SK-N-MC (cell line): ENCODE data around the gene MT2A.

Source experiments
- DNase-seq: peaks from one replicate; pipeline ENCODE4 v3.0.0-alpha.2; 2011; ENCODE audit warnings: low read depth, low spot score
- H3K27ac ChIP-seq: fragments of 200-600 bp; sonication (generic); 2 replicates; pipeline ENCODE4 v1.5.1; 2016; ENCODE audit warnings: mixed run types
- H3K36me3 ChIP-seq: fragments of 200-600 bp; sonication (generic); 2 replicates; pipeline ENCODE4 v1.6.1; 2017; ENCODE audit warnings: antibody characterized with exemption, low read length, mixed read lengths; ENCODE audit not compliant: insufficient read depth
- H3K4me3 ChIP-seq: fragments of 200-600 bp; sonication (generic); 2 replicates; pipeline ENCODE4 v1.5.1; 2016
- H3K9ac ChIP-seq: fragments of 200-600 bp; sonication (generic); 2 replicates; pipeline ENCODE4 v1.8.0; 2017; ENCODE audit warnings: mixed run types, mixed read lengths; ENCODE audit not compliant: insufficient read length
- H3K9me3 ChIP-seq: fragments of 200-600 bp; sonication (generic); 2 replicates; pipeline ENCODE4 v1.6.1; 2017; ENCODE audit warnings: low read depth, mild to moderate bottlenecking, antibody characterized with exemption, low read length, moderate library complexity, mixed read lengths
- EZH2 ChIP-seq: fragments of 200-600 bp; sonication (generic); IDR thresholded peaks from one replicate; pipeline ENCODE4 v1.6.1; 2017; ENCODE audit warnings: antibody characterized with exemption
- FOXP2 ChIP-seq: optimal IDR thresholded peaks from 2 replicates; pipeline ENCODE3; 2011; ENCODE audit warnings: mild to moderate bottlenecking, moderate library complexity; ENCODE audit not compliant: insufficient read depth; ENCODE audit errors: extremely low read length, control extremely low read depth
- POLR2AphosphoS5 ChIP-seq: IDR thresholded peaks from 2 replicates; pipeline ENCODE4 v1.6.1; 2012; ENCODE audit warnings: mild to moderate bottlenecking, low read depth, low read length, borderline replicate concordance

The MT2A gene

DNA sequence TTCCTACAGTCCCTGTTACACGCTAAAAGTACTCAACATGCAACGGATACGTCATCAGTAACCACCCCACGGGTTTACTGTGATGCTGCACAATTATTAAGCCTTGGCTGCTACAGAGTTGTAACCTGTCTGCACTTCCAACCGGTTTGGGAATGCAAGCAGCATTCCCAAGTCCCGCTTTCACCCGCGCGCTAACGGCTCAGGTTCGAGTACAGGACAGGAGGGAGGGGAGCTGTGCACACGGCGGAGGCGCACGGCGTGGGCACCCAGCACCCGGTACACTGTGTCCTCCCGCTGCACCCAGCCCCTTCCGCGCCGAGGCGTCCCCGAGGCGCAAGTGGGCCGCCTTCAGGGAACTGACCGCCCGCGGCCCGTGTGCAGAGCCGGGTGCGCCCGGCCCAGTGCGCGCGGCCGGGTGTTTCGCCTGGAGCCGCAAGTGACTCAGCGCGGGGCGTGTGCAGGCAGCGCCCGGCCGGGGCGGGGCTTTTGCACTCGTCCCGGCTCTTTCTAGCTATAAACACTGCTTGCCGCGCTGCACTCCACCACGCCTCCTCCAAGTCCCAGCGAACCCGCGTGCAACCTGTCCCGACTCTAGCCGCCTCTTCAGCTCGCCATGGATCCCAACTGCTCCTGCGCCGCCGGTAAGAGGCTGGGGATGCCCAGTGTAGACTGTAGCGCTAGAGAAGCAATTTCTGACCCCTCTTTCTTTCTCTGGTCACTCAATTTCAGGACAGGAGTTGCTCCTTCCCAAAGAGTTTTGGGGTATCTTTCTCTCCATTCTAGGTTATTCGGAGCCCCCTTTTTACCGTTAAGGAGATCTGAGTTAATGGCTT is at the start of gene MT2A:
Gene MT2A, plus strand, starts transcription at position 542 of the 833 bp plus-strand sequence. Its CDS starts 72 bp downstream, at position 614.
- no peak within 1 kb of the TSS for H3K9ac ChIP-seq
- TF ChIP-seq POLR2AphosphoS5 (peak; percentile 39; the same call in 1 of the 2 replicates), EZH2 (no peak), FOXP2 (no peak)
- H3K4me3 ChIP-seq = peak within 1 kb of the TSS; percentile 73

DNA sequence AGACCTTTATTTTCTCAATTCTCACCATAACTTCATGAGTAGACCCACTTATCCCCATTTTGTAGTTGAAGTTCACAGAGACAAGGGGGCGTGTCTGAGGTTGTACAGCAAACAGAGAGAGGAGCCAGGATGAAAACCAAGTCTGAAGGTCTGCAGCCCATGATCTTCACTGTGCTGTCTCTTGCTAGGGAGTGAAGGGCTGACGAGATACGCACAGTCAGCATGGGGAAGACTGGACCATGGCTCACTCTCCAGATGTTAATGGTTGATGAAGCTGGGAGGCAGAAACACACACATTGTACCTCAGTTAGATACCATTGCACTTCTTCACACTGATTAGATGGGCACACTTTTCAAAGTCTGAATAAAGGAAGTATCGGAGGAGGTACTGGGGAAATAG is 49.3 kb upstream of the MT2A start:
- DNase-seq = no peak
- Histone ChIP-seq H3K9ac (no peak overlapping the region), H3K36me3 (no peaks in the 10 kb centered on the region), H3K4me3 (no peak overlapping the region), H3K9me3 (no peaks in the 10 kb centered on the region), H3K27ac (no peak overlapping the region)
- TF ChIP-seq FOXP2 (no peak), EZH2 (no peak), POLR2AphosphoS5 (no peak)

More for the DNA sequence above, at the start of gene MT2A:
- Histone ChIP-seq H3K27ac (no peak within 1 kb of the TSS), H3K9me3 (no peaks in the 10 kb centered on the region), H3K36me3 (no peaks in the 10 kb centered on the region)
- DNase-seq = no peak

- Histone ChIP-seq H3K4me3 (no peak overlapping the region), H3K9me3 (no peaks in the 10 kb centered on the region), H3K27ac (no peak overlapping the region), H3K9ac (no peak overlapping the region), H3K36me3 (no peaks in the 10 kb centered on the region)
- DNase-seq = no peak
- no peak for TF ChIP-seq POLR2AphosphoS5
- TF ChIP-seq EZH2 = no peak
- TF ChIP-seq FOXP2 = no peak
Measured at GRCh38 chr16:56560447-56560846, 47.9 kb upstream of the MT2A start.

- Histone ChIP-seq H3K4me3 (no peak overlapping the region), H3K36me3 (no peaks in the 10 kb centered on the region), H3K27ac (no peak overlapping the region), H3K9me3 (no peaks in the 10 kb centered on the region), H3K9ac (no peak overlapping the region)
- no peak for TF ChIP-seq FOXP2
- DNase-seq = no peak
Measured at GRCh38 chr16:56561126-56561525, 47.3 kb upstream of the MT2A start.

GRCh38 chr16:56564793-56565477 is 43.4 kb upstream of the MT2A start, which contains the start of gene MT4:
Gene MT4, plus strand, starts transcription at chr16:56565073. Its CDS starts 56 bp downstream, at chr16:56565129.
- TF ChIP-seq POLR2AphosphoS5 (no peak), FOXP2 (no peak), EZH2 (no peak)
- DNase-seq = no peak

DNA sequence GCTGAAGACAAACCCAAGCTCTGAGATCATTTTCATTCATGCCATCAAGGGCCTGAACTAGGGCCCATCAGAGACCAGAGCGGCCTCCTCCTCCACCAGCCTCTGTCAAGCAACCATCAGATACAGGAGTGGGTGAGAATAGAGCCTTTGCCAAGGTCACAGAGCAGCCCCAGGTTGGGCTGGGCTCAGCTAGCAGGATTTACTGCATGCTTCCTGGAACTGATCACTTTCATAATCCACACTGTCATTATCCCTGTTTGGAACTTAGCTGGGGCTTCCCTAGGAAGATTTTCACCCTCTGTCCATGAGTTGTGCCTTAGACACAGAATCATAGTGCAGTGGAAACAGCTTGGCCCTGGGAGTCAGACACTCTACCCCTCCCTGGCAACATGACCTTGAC is 38.4 kb upstream of the MT2A start:
- Histone ChIP-seq H3K9ac (no peak overlapping the region), H3K9me3 (no peaks in the 10 kb centered on the region), H3K36me3 (no peaks in the 10 kb centered on the region), H3K4me3 (no peak overlapping the region), H3K27ac (no peak overlapping the region)
- DNase-seq = no peak
- TF ChIP-seq EZH2 = no peak
- TF ChIP-seq POLR2AphosphoS5 = no peak

More at GRCh38 chr16:56564793-56565477, 43.4 kb upstream of the MT2A start, which contains the start of gene MT4:
- no peak within 1 kb of the TSS for H3K27ac ChIP-seq
- H3K9ac ChIP-seq = no peak within 1 kb of the TSS
- H3K36me3 ChIP-seq = no peaks in the 10 kb centered on the region
- no peak within 1 kb of the TSS for H3K4me3 ChIP-seq
- no peaks in the 10 kb centered on the region for H3K9me3 ChIP-seq

- no peak for DNase-seq
- H3K9ac ChIP-seq = no peak overlapping the region
- TF ChIP-seq EZH2 (no peak), FOXP2 (no peak), POLR2AphosphoS5 (no peak)
Measured at GRCh38 chr16:56571525-56571924, 36.9 kb upstream of the MT2A start.

GRCh38 chr16:56574625-56575024 is 33.8 kb upstream of the MT2A start:
- H3K9me3 ChIP-seq = no peaks in the 10 kb centered on the region
- H3K4me3 ChIP-seq = no peak overlapping the region
- H3K27ac ChIP-seq = no peak overlapping the region
- no peaks in the 10 kb centered on the region for H3K36me3 ChIP-seq
- no peak for DNase-seq
- no peak for TF ChIP-seq EZH2
- TF ChIP-seq FOXP2 = no peak
- H3K9ac ChIP-seq = no peak overlapping the region

More at GRCh38 chr16:56571525-56571924, 36.9 kb upstream of the MT2A start:
- H3K36me3 ChIP-seq = no peaks in the 10 kb centered on the region
- no peak overlapping the region for H3K4me3 ChIP-seq
- H3K9me3 ChIP-seq = no peaks in the 10 kb centered on the region
- no peak overlapping the region for H3K27ac ChIP-seq
